Vagina (tissue), 2 donors: Measurements from ENCODE around the gene COL23A1. TPM values are rescaled to one million over a fixed set of nuclear protein-coding genes. Genes with fewer than 3 reads are reported as not detected.

Experiments
- DNase-seq, 2 donors: peaks; one replicate each; pipeline ENCODE4 v3.0.0-alpha.2; 2017; ENCODE audit errors: extremely low spot score in 2 of 2
- H3K27ac ChIP-seq: fragments of 200-600 bp; sonication (generic); one replicate; pipeline ENCODE4 v1.5.1; 2019
- H3K27me3 ChIP-seq: fragments of 200-600 bp; sonication (generic); one replicate; pipeline ENCODE4 v1.5.1; 2019
- H3K36me3 ChIP-seq, 2 donors: fragments of 200-600 bp; sonication (generic); one replicate each; pipeline ENCODE4 v1.5.1; 2017 to 2019
- H3K4me1 ChIP-seq: fragments of 200-600 bp; sonication (generic); one replicate; pipeline ENCODE4 v1.5.1; 2019
- H3K4me3 ChIP-seq, 2 donors: fragments of 200-600 bp; sonication (generic); 1 replicate in 1 of 2; 2 replicates in 1 of 2; pipeline ENCODE4 v1.5.1; 2016 to 2019
- H3K9me3 ChIP-seq: fragments of 200-600 bp; sonication (generic); one replicate; pipeline ENCODE4 v1.5.1; 2019
- POLR2A ChIP-seq, 2 donors: fragments of 450-650 bp; IDR thresholded peaks; one replicate each; pipeline ENCODE4 v1.6.1; 2017; ENCODE audit warnings: antibody characterized with exemption in 2 of 2, mild to moderate bottlenecking in 2 of 2, moderate library complexity in 2 of 2
- POLR2AphosphoS5 ChIP-seq, 2 donors: sonication (generic); formaldehyde crosslinking; IDR thresholded peaks; one replicate each; pipeline ENCODE4 v1.9.0; 2017; ENCODE audit warnings: antibody characterized with exemption in 2 of 2, mild to moderate bottlenecking in 2 of 2, low read depth in 1 of 2; ENCODE audit not compliant: insufficient read depth in 1 of 2
- intact Hi-C: fragments of 100-400 bp; cut with DNase I; formaldehyde crosslinking; loops from one replicate; pipeline ENCODE4 v1.15.1; 2023
- total RNA-seq: library from RNA; depleted of rRNA; stranded (reverse); fragments of >200 nt; gene quantifications from one replicate; pipeline ENCODE4 v1.2.3, GENCODE V29; 2016
- TF ChIP-seq, protein P1 (sequence below), 3 experiments: fragments of 450-650 bp in 2 of 3; fragments of 200-600 bp in 1 of 3; sonication (generic) in 1 of 3; IDR thresholded peaks; one replicate each; pipeline ENCODE4 v1.5.1; 2017 to 2019; ENCODE audit warnings: antibody characterized with exemption in 3 of 3, mild to moderate bottlenecking in 2 of 3, moderate library complexity in 2 of 3

COL23A1 gene
- total RNA-seq, 1 donor from 2014 or later: 3.7 TPM

DNA sequence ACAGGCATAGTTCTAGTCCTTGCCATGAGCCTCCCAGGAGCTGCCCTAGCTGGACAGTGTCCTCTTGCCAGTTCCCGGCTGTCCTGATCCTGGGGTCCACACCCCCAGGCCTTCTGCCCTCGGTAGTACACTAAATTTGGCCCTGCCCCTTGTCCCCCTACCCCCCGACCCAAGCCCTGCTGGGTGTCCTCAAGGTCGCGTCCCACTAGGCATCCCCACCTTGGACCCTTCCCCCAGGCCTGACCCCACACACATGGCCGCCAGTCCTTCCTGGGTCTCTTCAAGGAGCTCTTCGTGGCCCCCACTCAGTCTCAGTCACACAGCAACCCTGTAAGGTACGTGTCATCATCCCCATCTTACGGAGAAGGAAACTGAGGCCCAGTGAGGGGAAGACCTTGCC lies 317.6 kb downstream of the COL23A1 start:
- no peak for DNase-seq
- Histone ChIP-seq H3K27me3 (no peaks in the 10 kb centered on the region), H3K27ac (no peak overlapping the region), H3K4me3 (no peak overlapping the region), H3K9me3 (no peaks in the 10 kb centered on the region), H3K36me3 (no peaks in the 10 kb centered on the region), H3K4me1 (no peaks in the 10 kb centered on the region)
- no peak for TF ChIP-seq POLR2AphosphoS5 (IDR thresholded peaks at IDR 0.05; ENCODE audit: insufficient read depth in 1 of 2, low read depth in 1 of 2)
- TF ChIP-seq, protein P1, sequence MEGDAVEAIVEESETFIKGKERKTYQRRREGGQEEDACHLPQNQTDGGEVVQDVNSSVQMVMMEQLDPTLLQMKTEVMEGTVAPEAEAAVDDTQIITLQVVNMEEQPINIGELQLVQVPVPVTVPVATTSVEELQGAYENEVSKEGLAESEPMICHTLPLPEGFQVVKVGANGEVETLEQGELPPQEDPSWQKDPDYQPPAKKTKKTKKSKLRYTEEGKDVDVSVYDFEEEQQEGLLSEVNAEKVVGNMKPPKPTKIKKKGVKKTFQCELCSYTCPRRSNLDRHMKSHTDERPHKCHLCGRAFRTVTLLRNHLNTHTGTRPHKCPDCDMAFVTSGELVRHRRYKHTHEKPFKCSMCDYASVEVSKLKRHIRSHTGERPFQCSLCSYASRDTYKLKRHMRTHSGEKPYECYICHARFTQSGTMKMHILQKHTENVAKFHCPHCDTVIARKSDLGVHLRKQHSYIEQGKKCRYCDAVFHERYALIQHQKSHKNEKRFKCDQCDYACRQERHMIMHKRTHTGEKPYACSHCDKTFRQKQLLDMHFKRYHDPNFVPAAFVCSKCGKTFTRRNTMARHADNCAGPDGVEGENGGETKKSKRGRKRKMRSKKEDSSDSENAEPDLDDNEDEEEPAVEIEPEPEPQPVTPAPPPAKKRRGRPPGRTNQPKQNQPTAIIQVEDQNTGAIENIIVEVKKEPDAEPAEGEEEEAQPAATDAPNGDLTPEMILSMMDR (IDR thresholded peaks at IDR 0.05): no peak
- no peak for TF ChIP-seq POLR2A (IDR thresholded peaks at IDR 0.05)
- intact Hi-C loops: no loop called here

DNA sequence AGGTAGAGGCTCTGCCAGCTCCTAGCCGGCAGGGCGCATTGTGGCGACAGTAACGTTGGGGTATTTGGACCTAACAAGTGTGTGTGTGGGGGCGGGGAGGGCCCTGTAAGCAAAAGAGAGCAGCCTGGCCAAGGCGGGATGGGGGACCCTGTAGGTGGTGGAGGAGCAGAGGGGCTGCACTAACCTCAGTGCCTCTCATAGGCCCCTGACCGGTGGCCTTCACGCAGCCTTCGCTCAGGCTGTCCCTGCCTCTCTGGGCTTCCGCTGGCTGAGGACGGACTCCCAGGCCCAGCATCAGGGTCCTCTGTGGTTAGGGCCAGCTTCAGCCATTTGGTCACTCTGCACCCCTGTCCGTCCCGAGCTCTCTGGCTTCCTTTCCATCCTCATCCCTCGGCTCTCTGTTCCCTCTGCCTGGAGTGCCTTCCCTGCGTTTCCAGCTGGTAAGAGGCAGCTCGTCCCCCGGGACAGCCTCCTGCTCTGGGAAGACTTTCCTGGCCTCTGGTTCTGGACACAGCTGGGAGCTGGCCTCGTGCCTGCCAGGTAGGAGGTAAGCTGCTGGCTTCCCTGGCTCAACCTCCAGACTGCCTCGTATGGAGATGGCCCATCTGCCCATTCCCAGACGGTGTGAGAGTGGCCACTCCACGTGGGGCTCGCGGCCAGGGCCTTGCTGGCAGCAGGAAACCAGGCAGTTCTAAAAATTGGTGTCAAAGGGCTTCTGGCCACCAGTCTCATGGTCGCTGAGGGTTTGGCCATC lies 318.3 kb downstream of the COL23A1 start:
- no peaks in the 10 kb centered on the region for H3K9me3 ChIP-seq
- no peak overlapping the region for H3K4me3 ChIP-seq
- H3K36me3 ChIP-seq: no peaks in the 10 kb centered on the region
- intact Hi-C loops: no loop called here
- DNase-seq: no peak
- TF ChIP-seq, protein P1 (IDR thresholded peaks at IDR 0.05): no peak
- no peak for TF ChIP-seq POLR2A (IDR thresholded peaks at IDR 0.05)
- no peak for TF ChIP-seq POLR2AphosphoS5 (IDR thresholded peaks at IDR 0.05; ENCODE audit: insufficient read depth in 1 of 2, low read depth in 1 of 2)
- no peak overlapping the region for H3K27ac ChIP-seq
- H3K4me1 ChIP-seq: no peaks in the 10 kb centered on the region
- H3K27me3 ChIP-seq: no peaks in the 10 kb centered on the region

DNA sequence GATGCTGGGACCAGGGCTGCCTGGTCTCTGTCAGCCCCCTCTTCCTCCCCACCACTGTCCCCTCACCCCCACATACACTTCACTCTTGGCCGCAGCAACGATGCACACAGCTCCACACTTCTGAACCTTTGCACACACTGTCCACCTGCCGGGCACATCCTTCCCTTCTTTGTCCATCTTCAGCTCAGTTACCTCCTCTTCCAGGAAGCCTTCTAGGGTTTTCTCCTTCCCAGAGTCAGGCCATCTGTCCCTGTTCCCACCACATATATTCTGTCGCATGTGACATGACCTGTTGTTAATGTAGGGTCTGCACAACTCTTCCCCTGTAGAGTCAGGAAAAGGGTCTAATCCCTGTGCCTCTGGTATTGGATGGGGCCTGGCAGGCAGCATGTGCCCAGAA lies 319.0 kb downstream of the COL23A1 start:
- no peak for TF ChIP-seq POLR2AphosphoS5 (IDR thresholded peaks at IDR 0.05; ENCODE audit: insufficient read depth in 1 of 2, low read depth in 1 of 2)
- TF ChIP-seq, protein P1 (IDR thresholded peaks at IDR 0.05): no peak
- no peak for TF ChIP-seq POLR2A (IDR thresholded peaks at IDR 0.05)
- intact Hi-C loops: no loop called here
- Histone ChIP-seq H3K36me3 (no peaks in the 10 kb centered on the region), H3K4me3 (no peak overlapping the region), H3K27ac (no peak overlapping the region), H3K9me3 (no peaks in the 10 kb centered on the region), H3K4me1 (no peaks in the 10 kb centered on the region), H3K27me3 (no peaks in the 10 kb centered on the region)
- DNase-seq: no peak

DNA sequence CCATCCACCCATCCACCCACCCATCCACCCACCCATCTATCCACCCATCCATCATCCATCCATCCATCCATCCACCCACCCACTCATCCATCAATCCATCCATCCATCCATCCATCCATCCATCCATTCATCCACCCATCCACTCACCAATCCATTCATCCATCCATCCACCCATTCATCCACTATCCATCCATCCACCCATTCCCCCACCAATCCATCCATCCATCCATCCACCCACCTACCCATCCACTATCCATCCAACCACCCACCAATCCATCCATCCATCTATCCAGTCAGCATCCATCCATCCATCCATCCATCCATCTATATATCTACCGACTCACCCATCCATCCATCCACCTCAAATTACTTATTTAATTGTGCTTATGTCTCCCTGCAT lies 320.7 kb downstream of the COL23A1 start:
- H3K9me3 ChIP-seq: no peaks in the 10 kb centered on the region
- H3K27me3 ChIP-seq: no peaks in the 10 kb centered on the region
- no peaks in the 10 kb centered on the region for H3K36me3 ChIP-seq
- H3K4me1 ChIP-seq: no peaks in the 10 kb centered on the region
- intact Hi-C loops: no loop called here
- DNase-seq: no peak
- H3K4me3 ChIP-seq: no peak overlapping the region
- TF ChIP-seq POLR2AphosphoS5 (IDR thresholded peaks at IDR 0.05; ENCODE audit: insufficient read depth in 1 of 2, low read depth in 1 of 2): no peak
- TF ChIP-seq, protein P1 (IDR thresholded peaks at IDR 0.05): no peak
- no peak for TF ChIP-seq POLR2A (IDR thresholded peaks at IDR 0.05)
- no peak overlapping the region for H3K27ac ChIP-seq

DNA sequence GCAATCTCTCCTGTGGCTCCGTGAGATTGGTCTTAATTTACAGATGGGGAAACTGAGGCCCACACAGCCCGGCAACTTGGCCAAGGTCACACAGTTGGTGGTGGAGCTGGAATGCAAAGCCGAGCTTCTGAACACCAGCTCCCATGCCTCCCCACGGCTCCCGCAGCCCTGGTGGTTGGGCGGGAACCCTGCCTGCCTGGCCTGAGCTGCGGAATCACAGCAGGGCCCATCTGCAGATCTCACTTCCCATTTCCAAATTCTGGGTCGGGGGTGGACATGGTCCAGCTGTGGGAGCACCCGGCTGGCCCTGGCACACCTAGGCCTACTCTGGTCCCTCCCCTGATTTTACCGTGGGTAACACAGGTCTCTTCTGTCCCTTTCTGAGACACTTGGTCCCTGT lies 322.3 kb downstream of the COL23A1 start:
- H3K9me3 ChIP-seq: no peaks in the 10 kb centered on the region

More for the DNA sequence above, 322.3 kb downstream of the COL23A1 start:
- Histone ChIP-seq H3K27ac (no peak overlapping the region), H3K4me3 (no peak overlapping the region), H3K36me3 (no peaks in the 10 kb centered on the region), H3K27me3 (no peaks in the 10 kb centered on the region), H3K4me1 (no peaks in the 10 kb centered on the region)
- no peak for DNase-seq
- no peak for TF ChIP-seq POLR2A (IDR thresholded peaks at IDR 0.05)
- TF ChIP-seq POLR2AphosphoS5 (IDR thresholded peaks at IDR 0.05; ENCODE audit: insufficient read depth in 1 of 2, low read depth in 1 of 2): no peak
- TF ChIP-seq, protein P1 (IDR thresholded peaks at IDR 0.05): no peak
- intact Hi-C loops: no loop called here
